GM12878 (cell line): ENCODE results near the gene FANCF. TPM values are rescaled to one million over a fixed set of nuclear protein-coding genes. Genes with fewer than 3 reads are reported as not detected.

Experiments
- ATF3 ChIP-seq: IDR thresholded peaks from 2 replicates; pipeline ENCODE4 v1.6.1; 2011; ENCODE audit warnings: low read depth, mild to moderate bottlenecking, low read length, moderate library complexity, borderline replicate concordance; ENCODE audit errors: extremely low read depth
- CBX5 ChIP-seq: sonication (generic); IDR thresholded peaks from 2 replicates; pipeline ENCODE4 v1.6.1; 2016; ENCODE audit warnings: low read depth, moderate library complexity, mild to moderate bottlenecking, inconsistent platforms
- CEBPB ChIP-seq, 2 experiments: fragments of 150-350 bp in 1 of 2; IDR thresholded peaks; 2 replicates each; pipeline ENCODE4 v1.6.1; 2012 to 2014; ENCODE audit warnings: low read depth in 2 of 2, low read length in 2 of 2, borderline replicate concordance in 1 of 2, inconsistent platforms in 1 of 2
- CHD2 ChIP-seq: IDR thresholded peaks from 2 replicates; pipeline ENCODE4 v1.6.1; 2011; ENCODE audit warnings: low read depth, low read length, improper control_type of control experiment, borderline replicate concordance
- ETV6 ChIP-seq, 2 experiments: fragments of 450-650 bp in 1 of 2; IDR thresholded peaks in 1 of 2; conservative IDR thresholded peaks in 1 of 2; 2 replicates each; pipeline ENCODE4 v1.6.1; 2014; ENCODE audit warnings: antibody characterized with exemption in 1 of 2, borderline replicate concordance in 1 of 2, low read depth in 1 of 2, mild to moderate bottlenecking in 1 of 2, moderate library complexity in 1 of 2
- HDGF ChIP-seq: fragments of 450-650 bp; IDR thresholded peaks from 2 replicates; pipeline ENCODE4 v1.6.1; 2016; ENCODE audit warnings: antibody characterized with exemption
- IKZF1 ChIP-seq: fragments of 450-650 bp; conservative IDR thresholded peaks from 2 replicates; pipeline ENCODE4 v1.6.1; 2017; ENCODE audit warnings: antibody characterized with exemption, mild to moderate bottlenecking
- IKZF2 ChIP-seq, 2 experiments: fragments of 450-650 bp; IDR thresholded peaks; 2 replicates each; pipeline ENCODE4 v1.6.1; 2017; ENCODE audit warnings: mild to moderate bottlenecking in 2 of 2, moderate library complexity in 2 of 2
- JUND ChIP-seq: IDR thresholded peaks from 2 replicates; pipeline ENCODE4 v1.6.1; 2012; ENCODE audit warnings: low read depth, mild to moderate bottlenecking, low read length, improper control_type of control experiment, moderate library complexity
- NKRF ChIP-seq: fragments of 450-650 bp; conservative IDR thresholded peaks from 2 replicates; pipeline ENCODE4 v1.6.1; 2017; ENCODE audit warnings: mild to moderate bottlenecking, moderate library complexity
- NR2F1 ChIP-seq: fragments of 450-650 bp; conservative IDR thresholded peaks from 2 replicates; pipeline ENCODE4 v1.6.1; 2017; ENCODE audit warnings: mild to moderate bottlenecking
- PBX3 ChIP-seq: IDR thresholded peaks from 2 replicates; pipeline ENCODE4 v1.6.1; 2011; ENCODE audit warnings: mild to moderate bottlenecking, low read depth, low read length, moderate library complexity; ENCODE audit not compliant: insufficient replicate concordance
- POLR2A ChIP-seq: IDR thresholded peaks from 2 replicates; pipeline ENCODE4 v1.6.1; 2011; ENCODE audit warnings: low read depth, mild to moderate bottlenecking, low read length
- RAD51 ChIP-seq: fragments of 450-650 bp; IDR thresholded peaks from 2 replicates; pipeline ENCODE4 v1.6.1; 2016; ENCODE audit warnings: moderate library complexity, mild to moderate bottlenecking, inconsistent platforms
- SIX5 ChIP-seq: IDR thresholded peaks from 2 replicates; pipeline ENCODE4 v1.6.1; 2011; ENCODE audit warnings: mild to moderate bottlenecking, low read depth, low read length, moderate library complexity; ENCODE audit not compliant: severe bottlenecking
- SMARCA5 ChIP-seq: fragments of 450-650 bp; IDR thresholded peaks from 2 replicates; pipeline ENCODE4 v1.6.1; 2017; ENCODE audit warnings: mild to moderate bottlenecking
- SREBF2 ChIP-seq: IDR thresholded peaks from 2 replicates; pipeline ENCODE4 v1.6.1; 2012; ENCODE audit warnings: mild to moderate bottlenecking, low read length
- SUZ12 ChIP-seq: fragments of 200-600 bp; sonication (generic); IDR thresholded peaks from one replicate; pipeline ENCODE4 v1.6.1; 2018; ENCODE audit warnings: antibody characterized with exemption, mild to moderate bottlenecking; ENCODE audit not compliant: unreplicated experiment
- USF2 ChIP-seq: IDR thresholded peaks from 2 replicates; pipeline ENCODE4 v1.6.1; 2011; ENCODE audit warnings: low read depth, low read length, improper control_type of control experiment, borderline replicate concordance
- ZBTB11 ChIP-seq: fragments of 450-650 bp; formaldehyde crosslinking; IDR thresholded peaks from 2 replicates; pipeline ENCODE4 v1.5.0; 2022; ENCODE audit warnings: mild to moderate bottlenecking, missing genetic modification characterization
- ZNF207 ChIP-seq: fragments of 450-650 bp; IDR thresholded peaks from 2 replicates; pipeline ENCODE4 v1.6.1; 2014; ENCODE audit warnings: antibody characterized with exemption, mild to moderate bottlenecking, borderline replicate concordance
- ZNF24 ChIP-seq: fragments of 450-650 bp; IDR thresholded peaks from 2 replicates; pipeline ENCODE4 v1.6.1; 2017; ENCODE audit warnings: antibody characterized with exemption, mild to moderate bottlenecking
- ZNF384 ChIP-seq: IDR thresholded peaks from 2 replicates; pipeline ENCODE4 v1.6.1; 2012; ENCODE audit warnings: low read depth, mild to moderate bottlenecking, low read length, improper control_type of control experiment, borderline replicate concordance
- polyA plus RNA-seq, 11 experiments: library from polyadenylated mRNA; depleted of rRNA in 4 of 11; unstranded in 6 of 11; stranded (reverse) in 5 of 11; fragments of >200 nt; fragmentation: Nextera tagmentation in 4 of 11; fragmentation: Illumina TruSeq in 1 of 11; extraction: Ambion mirVana in 4 of 11; extraction: Trizol in 1 of 11; gene quantifications; 1 replicate in 1 of 11; 2 replicates in 10 of 11; pipeline versions ENCODE4 v1.2.1 to v1.2.3, GENCODE V29; 2011 to 2016; ENCODE audit warnings: inconsistent platforms in 2 of 11, missing spikeins in 2 of 11, low read depth in 1 of 11
- total RNA-seq, 4 experiments: library from RNA; depleted of rRNA in 3 of 4; stranded (reverse); fragments of >200 nt in 3 of 4; fragmentation: Illumina TruSeq in 1 of 4; extraction: Trizol in 1 of 4; gene quantifications; 2 replicates each; pipeline versions ENCODE4 v1.2.1 to v1.2.3, GENCODE V29; 2013 to 2021

FANCF gene
- total and polyA plus RNA-seq, 10 of the 15 experiments (the other 5 are each of a cell fraction or from before 2014, with no cell fraction given), result 1.6 to 19.9 (median 12.2) TPM

- no peak for TF ChIP-seq ZNF24
- no peak for TF ChIP-seq ZNF207
- TF ChIP-seq USF2, result no peak; the same call in 1 of the 2 replicates
- no peak for TF ChIP-seq SUZ12
- peak; percentile 59 for TF ChIP-seq NR2F1
- no peak for TF ChIP-seq ETV6 (conservative IDR thresholded peaks at IDR 0.05 in 1 of 2, IDR thresholded peaks at IDR 0.05 in 1 of 2; ENCODE audit: borderline replicate concordance in 1 of 2, low read depth in 1 of 2)
- TF ChIP-seq CBX5, result no peak
- peak; percentile 59 to 68; a peak in 2 of 4 replicates for TF ChIP-seq IKZF2 (IDR thresholded peaks at IDR 0.05)
- TF ChIP-seq IKZF1, result peak; percentile 81
- TF ChIP-seq HDGF, result 0 out of 2 replicates have a peak, but pooled peaks have one; percentile 37
- peak; percentile 20; the same call in 1 of the 2 replicates for TF ChIP-seq SMARCA5
- TF ChIP-seq RAD51, result peak; percentile 86
- TF ChIP-seq CEBPB (IDR thresholded peaks at IDR 0.05; ENCODE audit: borderline replicate concordance in 1 of 2, low read depth in 2 of 2, low read length in 2 of 2), result no peak
- TF ChIP-seq SIX5, result no peak
- no peak for TF ChIP-seq ATF3
- no peak for TF ChIP-seq CHD2
- TF ChIP-seq ZBTB11, result no peak
- TF ChIP-seq PBX3, result no peak
- TF ChIP-seq NKRF, result no peak
- no peak for TF ChIP-seq POLR2A
- no peak for TF ChIP-seq ZNF384
- TF ChIP-seq JUND, result no peak
- no peak for TF ChIP-seq SREBF2
Observed at GRCh38 chr11:22668005-22668796, 42.6 kb upstream of the FANCF start (continued).
